Colonic mucosa (tissue), 4 donors: ENCODE results near the gene LRP1-AS. TPM values are rescaled to one million over a fixed set of nuclear protein-coding genes. Genes with fewer than 3 reads are reported as not detected.

Experiments
- DNase-seq: peaks from one replicate; pipeline ENCODE4 v3.0.0-alpha.2; 2020
- H3K27ac ChIP-seq: fragments of 200-600 bp; one replicate; pipeline ENCODE4 v1.8.0; 2021
- H3K27me3 ChIP-seq: fragments of 200-600 bp; one replicate; pipeline ENCODE4 v1.8.0; 2021
- H3K36me3 ChIP-seq: fragments of 200-600 bp; one replicate; pipeline ENCODE4 v1.8.0; 2021
- H3K4me1 ChIP-seq: fragments of 200-600 bp; one replicate; pipeline ENCODE4 v1.8.0; 2021; ENCODE audit warnings: mild to moderate bottlenecking
- H3K4me3 ChIP-seq: fragments of 200-600 bp; one replicate; pipeline ENCODE4 v1.8.0; 2021
- H3K9ac ChIP-seq, 2 donors: one replicate each; pipeline ENCODE4 v1.7.0; 2013; ENCODE audit warnings: control low read depth in 2 of 2, low read depth in 2 of 2, low read length in 2 of 2
- H3K9me3 ChIP-seq: fragments of 200-600 bp; one replicate; pipeline ENCODE4 v1.8.0; 2021
- intact Hi-C: fragments of 100-400 bp; cut with DNase I; formaldehyde crosslinking; loops from one replicate; pipeline ENCODE4 v1.14.1; 2022
- microRNA-seq: library from miRNA; unstranded; fragments of <30 nt; microRNA quantifications from one replicate; pipeline ENCODE4, GENCODE V29; 2019
- total RNA-seq, 2 donors: library from RNA; stranded (reverse); fragmentation: NEBNext Ultra II Directional in 1 of 2; extraction: Animal tissue kit (Norgen Biotek cat#: 25700) in 1 of 2; gene quantifications; one replicate each; pipeline ENCODE4 v1.2.1, GENCODE V29; 2021
- TF ChIP-seq, protein P1 (sequence below): fragments of 200-600 bp; IDR thresholded peaks from one replicate; pipeline ENCODE4 v1.8.0; 2022; ENCODE audit warnings: antibody characterized with exemption, mild to moderate bottlenecking
- donor health status: healthy.
- donor health status: DM: no; HTN: no; CAD: no.
- donor health status: DM: no; HTN: no; CAD: no.

LRP1-AS gene
- total RNA-seq, 2 donors from 2014 or later: not detected

DNA sequence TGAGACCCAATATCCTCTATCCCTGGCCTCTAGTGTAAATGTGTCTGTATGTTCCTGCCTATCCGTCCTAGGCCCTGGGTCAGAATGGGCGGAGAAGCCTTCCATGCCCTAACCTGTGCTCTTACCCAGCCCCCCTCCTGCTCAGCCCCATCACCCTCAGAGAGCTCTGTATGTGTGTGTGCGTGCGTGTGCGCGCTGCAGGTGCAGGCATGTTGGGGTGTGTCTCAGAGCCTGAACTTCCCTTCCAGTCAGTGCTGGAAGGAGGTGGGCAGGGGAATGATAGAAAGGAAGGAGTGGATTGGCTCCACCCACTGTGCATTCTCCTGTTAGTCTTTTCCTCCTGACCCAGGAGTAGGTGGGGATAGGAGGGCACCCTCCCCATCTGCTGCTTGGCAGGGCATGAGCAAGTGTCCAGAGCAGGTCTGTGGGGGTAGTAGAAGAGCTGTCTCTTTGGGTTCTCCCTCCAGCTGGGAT, 51.3 kb downstream of the LRP1-AS start:
- Histone ChIP-seq H3K4me3 (no peak overlapping the region), H3K27me3 (no peaks in the 10 kb centered on the region), H3K27ac (no peak overlapping the region), H3K4me1 (no peaks in the 10 kb centered on the region), H3K36me3 (peaks cover 15% of the 10 kb centered on the region), H3K9me3 (no peaks in the 10 kb centered on the region), H3K9ac (no peak overlapping the region)
- TF ChIP-seq, protein P1, sequence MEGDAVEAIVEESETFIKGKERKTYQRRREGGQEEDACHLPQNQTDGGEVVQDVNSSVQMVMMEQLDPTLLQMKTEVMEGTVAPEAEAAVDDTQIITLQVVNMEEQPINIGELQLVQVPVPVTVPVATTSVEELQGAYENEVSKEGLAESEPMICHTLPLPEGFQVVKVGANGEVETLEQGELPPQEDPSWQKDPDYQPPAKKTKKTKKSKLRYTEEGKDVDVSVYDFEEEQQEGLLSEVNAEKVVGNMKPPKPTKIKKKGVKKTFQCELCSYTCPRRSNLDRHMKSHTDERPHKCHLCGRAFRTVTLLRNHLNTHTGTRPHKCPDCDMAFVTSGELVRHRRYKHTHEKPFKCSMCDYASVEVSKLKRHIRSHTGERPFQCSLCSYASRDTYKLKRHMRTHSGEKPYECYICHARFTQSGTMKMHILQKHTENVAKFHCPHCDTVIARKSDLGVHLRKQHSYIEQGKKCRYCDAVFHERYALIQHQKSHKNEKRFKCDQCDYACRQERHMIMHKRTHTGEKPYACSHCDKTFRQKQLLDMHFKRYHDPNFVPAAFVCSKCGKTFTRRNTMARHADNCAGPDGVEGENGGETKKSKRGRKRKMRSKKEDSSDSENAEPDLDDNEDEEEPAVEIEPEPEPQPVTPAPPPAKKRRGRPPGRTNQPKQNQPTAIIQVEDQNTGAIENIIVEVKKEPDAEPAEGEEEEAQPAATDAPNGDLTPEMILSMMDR: no peak
- DNase-seq: no peak
- intact Hi-C loops: no loop called here

DNA sequence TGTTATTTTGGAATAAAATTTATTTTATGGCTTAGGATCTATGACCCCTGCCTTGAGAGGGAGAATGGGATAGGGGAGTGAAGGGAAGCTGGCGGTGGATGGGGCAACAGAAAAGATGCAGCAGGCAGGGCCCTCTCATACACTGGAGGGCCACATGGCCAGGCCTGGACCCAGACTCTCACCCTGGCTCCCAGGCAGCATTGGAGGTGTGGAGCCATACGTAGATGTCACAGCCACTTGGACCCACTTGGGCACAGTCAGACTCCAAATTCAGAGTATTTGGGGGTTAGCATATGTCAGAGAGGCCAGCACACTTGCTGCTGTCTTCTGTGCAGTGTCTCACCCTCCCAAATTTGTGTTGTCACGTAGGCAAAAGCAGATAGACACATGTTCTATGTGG, 52.0 kb downstream of the LRP1-AS start:
- Histone ChIP-seq H3K4me3 (no peak overlapping the region), H3K9ac (no peak overlapping the region), H3K27me3 (no peaks in the 10 kb centered on the region), H3K4me1 (no peaks in the 10 kb centered on the region), H3K9me3 (no peaks in the 10 kb centered on the region), H3K27ac (no peak overlapping the region), H3K36me3 (peaks cover 15% of the 10 kb centered on the region)
- DNase-seq: no peak
- intact Hi-C loops: no loop called here
- TF ChIP-seq, protein P1: no peak

Small RNA genes lying within 50 kb of the gene (microRNA-seq; reads per million reads assigned to microRNA genes)
- 6.1 reads per million, percentile 3 among the genes with 10 or more reads in this experiment for gene MIR1228

Other genes starting within 250 kb of the LRP1-AS start
- gene SDR9C7, start 213.2 kb downstream of the LRP1-AS start, total RNA-seq: not detected
- gene RDH16, start 190.0 kb downstream of the LRP1-AS start, total RNA-seq: under 1 TPM; 0.16 to 0.44 TPM
- 1 to 10 TPM; 3.7 to 5.7 TPM for gene ZBTB39, start 141.1 kb downstream of the LRP1-AS start, total RNA-seq
- 1 to 10 TPM; 1.9 TPM for gene TAC3, start 131.1 kb downstream of the LRP1-AS start, total RNA-seq
- 100 to 1,000 TPM; 261 to 273 TPM for gene MYO1A, start 97.5 kb downstream of the LRP1-AS start, total RNA-seq
- gene NEMP1, start 68.8 kb downstream of the LRP1-AS start, total RNA-seq: 10 to 100 TPM in 1 of 2 donors, 1 to 10 TPM in 1; 7.3 to 21.1 TPM
- gene NAB2, start 58.5 kb downstream of the LRP1-AS start, total RNA-seq: 1 to 10 TPM; 4.8 to 7.0 TPM
- 100 to 1,000 TPM; 161 to 181 TPM for gene STAT6, start 36.3 kb downstream of the LRP1-AS start, total RNA-seq
- gene LRP1, start 19.1 kb downstream of the LRP1-AS start, total RNA-seq: 100 to 1,000 TPM; 107 to 123 TPM
- under 1 TPM in 1 of 2 donors, not detected in 1; 0.27 TPM for gene NXPH4, start 69.2 kb upstream of the LRP1-AS start, total RNA-seq
- 100 to 1,000 TPM in 1 of 2 donors, 10 to 100 TPM in 1; 69.4 to 160 TPM for gene SHMT2, start 82.1 kb upstream of the LRP1-AS start, total RNA-seq
- 1 to 10 TPM; 1.9 to 2.7 TPM for gene STAC3, start 103.6 kb upstream of the LRP1-AS start, total RNA-seq